ENCODE measurements around the gene RHOT2.

RHOT2 gene

GRCh38 chr16:647173-647902 lies 20.6 kb upstream of the RHOT2 start:
- no peak for DNase-seq (ENCODE audit: low spot score)

GRCh38 chr16:648071-648780 lies 19.7 kb upstream of the RHOT2 start:
- no peak for DNase-seq (ENCODE audit: low spot score)

- DNase-seq (ENCODE audit: low spot score), result peak; percentile 89
These were observed 18.9 kb upstream of the RHOT2 start, which contains the start of gene WDR90 for GRCh38 chr16:648781-649589. WDR90 (plus strand) TSS chr16:649365; CDS start chr16:649417, 52 bp downstream.

GRCh38 chr16:649631-650030 lies 18.3 kb upstream of the RHOT2 start:
- DNase-seq (ENCODE audit: low spot score), result no peak

GRCh38 chr16:651844-652243 lies 16.1 kb upstream of the RHOT2 start:
- no peak for DNase-seq (ENCODE audit: low spot score)

- DNase-seq (ENCODE audit: low spot score), result no peak
These were observed 15.3 kb upstream of the RHOT2 start for GRCh38 chr16:652454-653305.

GRCh38 chr16:654034-654433 lies 13.9 kb upstream of the RHOT2 start:
- DNase-seq (ENCODE audit: low spot score), result no peak

- DNase-seq (ENCODE audit: low spot score), result no peak
These were observed 10.4 kb upstream of the RHOT2 start for GRCh38 chr16:657487-657886.

- no peak for DNase-seq (ENCODE audit: low spot score)
These were observed 9.0 kb upstream of the RHOT2 start for GRCh38 chr16:658679-659571.

GRCh38 chr16:659618-660017 lies 8.3 kb upstream of the RHOT2 start:
- DNase-seq (ENCODE audit: low spot score), result no peak

GRCh38 chr16:660132-660458 lies 7.8 kb upstream of the RHOT2 start:
- no peak for DNase-seq (ENCODE audit: low spot score)

- peak; percentile 88 for DNase-seq (ENCODE audit: low spot score)
These were observed 7.3 kb upstream of the RHOT2 start for GRCh38 chr16:660459-661183.

GRCh38 chr16:661184-661821 lies 6.6 kb upstream of the RHOT2 start:
- no peak for DNase-seq (ENCODE audit: low spot score)

- no peak for DNase-seq (ENCODE audit: low spot score)
These were observed 5.8 kb upstream of the RHOT2 start for GRCh38 chr16:662095-662494.

- DNase-seq (ENCODE audit: low spot score), result no peak
These were observed 5.3 kb upstream of the RHOT2 start for GRCh38 chr16:662597-662996.

- no peak for DNase-seq (ENCODE audit: low spot score)
These were observed 1.4 kb upstream of the RHOT2 start for GRCh38 chr16:666572-666971.

- DNase-seq (ENCODE audit: low spot score), result no peak
These were observed 686 bp upstream of the RHOT2 start for GRCh38 chr16:667113-667779.

GRCh38 chr16:668519-669171 lies 713 bp downstream of the RHOT2 start:
- no peak for DNase-seq (ENCODE audit: low spot score)

GRCh38 chr16:669666-670065 lies 1.7 kb downstream of the RHOT2 start:
- DNase-seq (ENCODE audit: low spot score), result no peak
